D721Med (cell line): ENCODE results near the gene SYNE3.

Source experiments
- DNase-seq: peaks from one replicate; pipeline ENCODE4 v3.0.0; 2011; ENCODE audit warnings: low spot score; ENCODE audit not compliant: insufficient read length
- FAIRE-seq: peaks from 2 replicates; lab custom pipeline; 2011; peaks lifted over from hg19 to GRCh38; lab: Jason Lieb, UNC
- TF ChIP-seq, protein P1 (sequence below): IDR thresholded peaks from 2 replicates; pipeline ENCODE4 v1.5.1; 2012; ENCODE audit warnings: mild to moderate bottlenecking, control low read depth; ENCODE audit not compliant: insufficient read depth; ENCODE audit errors: missing control alignments

The SYNE3 gene

DNA sequence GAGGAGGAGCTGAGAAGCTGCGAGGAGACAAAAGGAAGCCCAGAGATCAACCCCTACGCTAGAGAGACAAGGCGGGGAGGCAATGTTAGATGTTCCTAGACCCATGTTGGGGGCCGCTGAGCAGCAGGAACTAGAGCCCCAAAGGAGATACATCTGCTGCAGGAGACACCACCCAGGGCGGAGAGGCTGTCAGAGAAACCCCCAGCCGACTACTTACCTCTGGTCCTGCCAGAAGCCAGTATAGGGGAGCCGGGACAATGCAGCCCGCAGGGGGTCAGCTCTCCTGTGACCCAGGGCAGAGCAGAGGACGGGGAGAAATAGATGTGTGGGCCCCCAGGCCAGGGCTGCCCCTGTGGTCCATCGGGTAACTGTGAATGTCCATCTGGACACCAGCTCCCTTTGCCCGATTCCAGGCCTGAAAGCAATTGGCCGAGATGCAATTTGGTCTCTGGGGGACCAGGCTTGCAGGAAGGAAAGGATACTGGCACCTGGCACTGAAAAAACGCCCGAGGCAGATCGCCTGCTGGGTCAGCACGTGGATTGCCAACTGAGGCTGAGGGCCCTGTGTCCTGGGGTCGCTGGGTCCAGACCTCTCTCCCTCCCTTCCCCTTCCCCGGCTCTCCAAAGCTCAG, 34.9 kb downstream of the SYNE3 start:
- DNase-seq (no peak), FAIRE-seq (no peak)
- TF ChIP-seq, protein P1, sequence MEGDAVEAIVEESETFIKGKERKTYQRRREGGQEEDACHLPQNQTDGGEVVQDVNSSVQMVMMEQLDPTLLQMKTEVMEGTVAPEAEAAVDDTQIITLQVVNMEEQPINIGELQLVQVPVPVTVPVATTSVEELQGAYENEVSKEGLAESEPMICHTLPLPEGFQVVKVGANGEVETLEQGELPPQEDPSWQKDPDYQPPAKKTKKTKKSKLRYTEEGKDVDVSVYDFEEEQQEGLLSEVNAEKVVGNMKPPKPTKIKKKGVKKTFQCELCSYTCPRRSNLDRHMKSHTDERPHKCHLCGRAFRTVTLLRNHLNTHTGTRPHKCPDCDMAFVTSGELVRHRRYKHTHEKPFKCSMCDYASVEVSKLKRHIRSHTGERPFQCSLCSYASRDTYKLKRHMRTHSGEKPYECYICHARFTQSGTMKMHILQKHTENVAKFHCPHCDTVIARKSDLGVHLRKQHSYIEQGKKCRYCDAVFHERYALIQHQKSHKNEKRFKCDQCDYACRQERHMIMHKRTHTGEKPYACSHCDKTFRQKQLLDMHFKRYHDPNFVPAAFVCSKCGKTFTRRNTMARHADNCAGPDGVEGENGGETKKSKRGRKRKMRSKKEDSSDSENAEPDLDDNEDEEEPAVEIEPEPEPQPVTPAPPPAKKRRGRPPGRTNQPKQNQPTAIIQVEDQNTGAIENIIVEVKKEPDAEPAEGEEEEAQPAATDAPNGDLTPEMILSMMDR: no peak

DNA sequence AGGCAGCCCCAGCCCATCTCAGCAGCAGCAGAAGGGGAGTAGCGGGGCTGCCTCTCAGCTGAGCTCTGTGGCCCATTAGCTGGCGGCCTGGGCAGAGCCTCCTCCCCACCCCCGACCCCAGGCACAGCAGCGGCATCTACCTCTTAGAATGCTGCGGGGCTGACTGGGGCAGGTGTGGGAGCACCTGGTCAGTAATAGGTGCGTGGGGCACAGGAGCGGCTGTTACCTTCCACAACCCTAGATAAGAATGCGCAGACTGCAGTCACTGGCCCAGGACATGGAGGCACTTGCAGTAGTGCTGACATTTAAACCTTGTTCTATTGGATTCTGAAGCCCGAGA, 35.6 kb downstream of the SYNE3 start:
- FAIRE-seq (no peak), DNase-seq (no peak)
- TF ChIP-seq, protein P1: no peak

DNA sequence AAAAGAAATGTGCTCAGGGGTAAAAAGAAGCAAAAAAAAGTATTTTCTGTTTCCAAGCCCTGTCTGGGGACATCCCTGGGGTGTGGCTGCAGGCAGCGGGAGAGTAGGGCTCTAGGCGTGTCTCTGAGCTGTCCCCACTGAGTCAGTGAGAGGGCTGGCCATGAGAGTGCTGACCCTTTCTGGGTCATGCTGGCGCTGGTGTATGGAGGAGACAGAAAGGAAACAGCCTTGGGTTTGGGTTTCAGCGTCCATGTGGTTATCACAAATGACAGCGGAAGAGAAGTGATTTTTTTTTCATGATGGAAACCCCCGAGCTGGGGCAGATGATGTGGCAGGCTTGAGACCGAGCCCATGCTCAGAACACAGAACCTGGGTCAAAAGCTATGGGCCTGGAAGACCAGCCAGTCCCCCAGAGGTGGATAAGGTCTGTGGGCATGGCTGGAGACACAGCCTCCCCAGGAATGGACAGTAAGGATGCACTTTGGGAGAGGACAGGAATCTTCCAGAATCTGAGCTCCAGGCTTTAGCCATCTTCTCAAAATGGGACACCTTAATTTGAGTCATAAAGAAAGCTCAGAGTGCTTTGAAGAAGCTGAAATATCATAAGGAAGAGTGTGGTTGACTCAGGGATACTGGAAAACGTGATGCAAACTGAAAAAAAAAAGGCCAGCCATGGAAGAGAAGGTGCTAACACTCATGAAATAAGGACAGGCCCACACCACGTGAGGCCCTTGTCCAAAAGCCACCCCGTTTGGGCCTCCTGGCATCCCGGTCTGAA, 36.2 kb downstream of the SYNE3 start:
- FAIRE-seq: no peak
- TF ChIP-seq, protein P1: no peak
- DNase-seq: no peak

DNA sequence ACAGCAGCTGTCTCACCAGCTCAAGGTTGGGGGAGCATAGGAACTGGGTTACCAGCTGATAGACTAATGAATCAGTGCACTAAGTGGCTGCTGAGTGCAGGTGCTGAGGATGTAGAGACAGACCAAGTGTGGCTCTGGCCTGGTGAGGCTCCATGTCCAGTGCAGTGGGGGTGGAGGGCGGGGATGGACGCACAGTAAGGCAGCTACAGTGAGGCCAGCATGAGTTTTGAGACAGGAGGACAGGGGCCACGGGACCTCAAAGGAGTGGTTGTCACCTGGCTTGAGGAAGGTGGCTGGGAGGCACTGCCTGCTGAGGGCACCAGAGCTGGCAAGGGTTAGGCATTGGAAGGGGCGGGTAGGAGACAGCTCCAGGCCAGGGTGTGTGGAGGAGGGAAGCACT, 37.0 kb downstream of the SYNE3 start:
- DNase-seq: no peak
- no peak for FAIRE-seq
- TF ChIP-seq, protein P1: no peak

DNA sequence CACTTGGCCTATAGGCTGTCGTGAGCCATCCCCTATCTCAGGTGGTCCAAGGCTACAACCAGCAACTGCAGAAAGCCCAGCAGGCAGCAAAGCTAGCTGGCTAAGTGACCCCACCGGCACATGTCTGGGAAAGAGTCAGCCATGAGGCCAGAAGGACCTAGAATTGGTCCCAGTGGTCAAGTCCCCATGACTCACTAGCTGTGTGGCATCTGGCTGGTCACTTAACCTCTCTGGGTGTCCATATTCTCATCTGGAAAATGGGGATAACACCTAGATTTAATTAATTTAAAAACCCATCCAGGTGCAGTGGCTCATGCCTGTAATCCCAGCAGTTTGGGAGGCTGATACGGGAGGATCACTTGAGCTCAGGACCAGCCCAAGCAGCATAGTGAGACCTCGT, 37.6 kb downstream of the SYNE3 start:
- TF ChIP-seq, protein P1: no peak
- FAIRE-seq (no peak), DNase-seq (no peak)

DNA sequence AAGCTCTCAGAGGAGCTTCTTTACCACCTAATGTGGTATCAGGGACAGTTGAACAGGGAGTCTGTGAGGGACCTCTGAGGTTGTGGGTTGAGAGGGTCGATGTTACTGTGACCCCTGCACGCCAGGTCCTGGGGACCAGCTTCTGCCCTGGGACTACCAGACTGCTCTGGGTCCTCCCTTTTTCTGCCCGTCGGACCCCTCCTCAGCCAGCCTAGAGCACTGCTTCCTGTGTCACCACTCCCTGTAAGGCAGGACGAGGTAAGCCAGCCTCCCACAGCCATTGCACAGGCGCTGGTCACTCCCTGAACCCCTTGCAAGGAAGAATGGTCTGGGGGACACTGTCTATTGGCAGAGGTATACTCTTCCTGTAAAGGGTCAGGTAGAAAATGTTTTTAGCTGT, 38.1 kb downstream of the SYNE3 start:
- TF ChIP-seq, protein P1: no peak
- FAIRE-seq (no peak), DNase-seq (no peak)

DNA sequence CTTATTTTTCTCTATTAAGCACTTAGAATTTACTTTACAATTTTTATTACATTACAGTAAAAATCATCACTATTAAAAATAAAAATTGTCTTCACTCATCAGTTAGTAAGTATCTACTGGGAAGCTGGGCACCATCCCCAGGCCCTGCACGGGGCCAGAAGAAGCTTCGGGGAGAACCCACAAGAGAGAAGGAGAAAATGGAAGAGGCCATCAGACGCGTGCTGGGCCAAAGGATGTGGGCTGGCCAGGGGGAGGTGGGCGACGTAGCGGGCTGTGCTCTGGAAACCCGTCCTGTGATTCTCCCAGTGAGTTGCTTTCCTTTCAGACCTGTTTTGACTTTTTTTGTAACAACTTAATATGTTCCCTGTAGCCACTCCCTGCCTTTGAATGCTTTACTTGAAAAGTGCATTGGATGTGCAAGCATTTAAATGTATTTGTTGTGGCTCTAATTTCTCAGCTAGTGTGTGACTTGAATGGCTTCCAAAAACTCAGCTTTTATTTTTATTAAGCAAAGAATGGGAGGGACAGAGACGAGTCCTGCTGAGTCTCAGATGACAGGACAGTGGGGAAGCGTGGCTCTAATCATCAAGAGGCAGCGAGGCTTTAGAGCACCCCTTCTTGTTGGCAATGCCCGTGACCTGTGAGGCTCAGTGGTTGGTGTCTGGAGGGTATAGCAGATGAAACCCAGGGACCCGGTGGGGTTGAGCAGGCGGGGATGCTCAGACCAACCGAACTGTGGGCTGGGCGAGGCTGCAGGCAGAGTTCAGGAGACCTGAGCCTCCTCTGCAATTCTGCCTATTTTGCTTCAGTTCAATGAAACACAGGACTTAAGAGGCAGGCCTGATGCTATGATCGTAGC, 38.8 kb downstream of the SYNE3 start:
- DNase-seq (no peak), FAIRE-seq (no peak)
- TF ChIP-seq, protein P1: no peak
